Measurements from ENCODE around the gene UNC93B1.

UNC93B1 gene

GRCh38 chr11:68022531-68022930 is 18.6 kb upstream of the UNC93B1 start:
- DNase-seq (ENCODE audit: low read depth), result no peak

DNA sequence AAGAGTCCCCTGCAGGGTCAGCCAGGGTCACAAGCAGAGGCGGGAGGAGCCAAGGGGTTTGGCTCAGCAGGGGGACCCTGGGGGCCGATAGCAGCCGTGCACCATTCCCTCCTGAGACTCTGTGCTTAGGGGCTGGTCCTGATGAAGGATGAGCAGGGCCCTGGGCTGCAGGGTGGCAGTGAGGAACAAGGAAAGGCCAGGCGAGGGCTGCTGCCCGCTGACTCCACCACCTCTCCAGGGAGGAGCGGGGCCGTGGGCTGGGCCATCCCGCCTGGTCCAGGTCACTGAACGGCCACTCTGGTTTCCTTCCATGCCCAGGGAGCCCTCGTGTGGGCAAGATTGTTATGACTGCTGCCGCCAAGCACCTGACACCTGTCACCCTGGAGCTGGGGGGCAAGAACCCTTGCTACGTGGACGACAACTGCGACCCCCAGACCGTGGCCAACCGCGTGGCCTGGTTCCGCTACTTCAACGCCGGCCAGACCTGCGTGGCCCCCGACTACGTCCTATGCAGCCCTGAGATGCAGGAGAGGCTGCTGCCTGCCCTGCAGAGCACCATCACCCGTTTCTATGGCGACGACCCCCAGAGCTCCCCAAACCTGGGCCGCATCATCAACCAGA is 17.4 kb upstream of the UNC93B1 start:
- no peak for DNase-seq (ENCODE audit: low read depth)

- no peak for DNase-seq (ENCODE audit: low read depth)
Observed at GRCh38 chr11:68020575-68020974, 16.7 kb upstream of the UNC93B1 start.

DNA sequence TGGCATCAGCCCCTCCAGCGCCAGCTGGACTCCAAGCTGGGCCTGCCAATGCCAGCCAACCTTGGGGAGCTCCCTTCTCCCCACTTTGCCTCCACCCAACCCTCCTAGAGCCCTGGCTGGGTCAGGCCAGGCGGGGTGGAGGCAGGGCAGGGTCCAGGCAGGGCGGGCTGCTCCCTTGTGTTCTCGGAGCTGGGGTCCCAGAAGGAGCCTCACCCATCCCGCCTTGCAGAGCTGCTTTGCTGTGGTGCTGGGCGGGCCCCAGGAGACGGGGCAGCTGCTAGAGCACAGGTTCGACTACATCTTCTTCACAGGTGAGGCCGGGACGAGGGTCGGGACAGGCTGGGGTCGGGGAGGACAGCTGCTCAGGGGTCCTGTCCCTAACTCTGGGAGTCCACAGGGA is 15.6 kb upstream of the UNC93B1 start:
- DNase-seq (ENCODE audit: low read depth), result no peak

GRCh38 chr11:68018730-68019190 is 14.9 kb upstream of the UNC93B1 start:
- no peak for DNase-seq (ENCODE audit: low read depth)

- no peak for DNase-seq (ENCODE audit: low read depth)
Observed at GRCh38 chr11:68017980-68018729, 14.3 kb upstream of the UNC93B1 start.

DNA sequence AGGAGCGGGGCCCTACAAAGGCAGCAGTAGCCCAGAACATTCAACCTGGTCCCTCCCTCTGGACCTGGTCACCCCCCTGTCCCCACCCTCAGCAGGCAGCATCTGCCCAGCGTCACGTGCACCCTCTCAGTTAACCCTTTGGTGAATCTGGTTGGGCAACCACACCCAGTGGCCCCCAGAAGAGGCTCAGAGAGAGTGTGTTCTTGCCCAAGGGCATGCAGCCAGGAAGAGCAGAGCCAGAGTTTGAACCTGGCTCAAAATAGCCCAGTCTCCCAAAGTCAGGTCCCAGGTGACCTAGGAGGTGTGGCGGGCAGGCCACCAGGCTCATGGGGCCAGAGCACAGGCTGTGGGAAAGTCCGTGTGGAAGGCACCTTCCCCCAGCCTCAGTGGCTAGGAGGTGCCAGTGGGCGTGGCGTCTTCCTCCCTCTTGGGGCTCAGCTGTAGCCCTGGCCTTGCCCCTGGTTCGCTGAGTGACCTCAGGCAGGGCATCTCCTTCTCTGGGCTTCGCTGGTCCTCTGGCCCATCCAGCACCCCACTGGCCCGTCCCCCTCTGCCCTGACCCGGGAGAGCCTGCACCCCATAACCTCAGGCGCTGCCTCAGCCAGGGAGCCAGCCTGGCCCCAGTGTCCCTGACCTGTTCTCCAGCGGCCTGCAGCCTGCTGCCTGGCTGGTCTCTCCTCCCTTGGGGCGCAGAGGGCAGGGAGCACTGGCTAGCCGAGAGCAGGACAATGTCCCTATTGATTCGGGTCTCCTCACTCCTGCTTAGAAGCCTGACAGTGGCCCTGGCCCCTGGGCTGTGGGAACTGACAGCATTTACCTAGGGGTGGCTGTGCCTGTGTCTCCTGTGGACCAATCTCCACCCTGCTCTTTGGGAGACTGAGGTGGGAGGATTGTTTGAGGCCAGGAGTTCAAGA is 13.3 kb upstream of the UNC93B1 start:
- DNase-seq (ENCODE audit: low read depth), result no peak

- no peak for DNase-seq (ENCODE audit: low read depth)
Observed at GRCh38 chr11:68016161-68016903, 12.4 kb upstream of the UNC93B1 start.

DNA sequence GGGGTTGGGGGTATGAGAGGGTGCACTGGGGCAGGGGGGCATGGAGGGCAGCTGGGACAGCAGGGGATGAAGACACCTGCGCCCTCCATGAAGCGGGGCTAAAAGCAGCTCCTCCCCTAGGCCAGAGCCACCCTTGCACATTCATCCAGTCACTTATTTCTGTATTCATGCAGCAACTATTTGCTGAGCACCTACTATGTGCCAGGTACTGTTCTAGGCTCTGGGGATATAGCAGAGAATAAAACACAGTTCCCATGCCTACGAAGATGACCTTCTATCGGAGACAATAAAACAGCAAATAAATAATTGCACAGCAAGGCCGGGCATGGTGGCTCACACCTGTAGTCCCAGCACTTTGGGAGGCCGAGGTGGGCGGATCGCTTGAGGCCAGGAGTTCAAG is 11.6 kb upstream of the UNC93B1 start:
- no peak for DNase-seq (ENCODE audit: low read depth)

DNA sequence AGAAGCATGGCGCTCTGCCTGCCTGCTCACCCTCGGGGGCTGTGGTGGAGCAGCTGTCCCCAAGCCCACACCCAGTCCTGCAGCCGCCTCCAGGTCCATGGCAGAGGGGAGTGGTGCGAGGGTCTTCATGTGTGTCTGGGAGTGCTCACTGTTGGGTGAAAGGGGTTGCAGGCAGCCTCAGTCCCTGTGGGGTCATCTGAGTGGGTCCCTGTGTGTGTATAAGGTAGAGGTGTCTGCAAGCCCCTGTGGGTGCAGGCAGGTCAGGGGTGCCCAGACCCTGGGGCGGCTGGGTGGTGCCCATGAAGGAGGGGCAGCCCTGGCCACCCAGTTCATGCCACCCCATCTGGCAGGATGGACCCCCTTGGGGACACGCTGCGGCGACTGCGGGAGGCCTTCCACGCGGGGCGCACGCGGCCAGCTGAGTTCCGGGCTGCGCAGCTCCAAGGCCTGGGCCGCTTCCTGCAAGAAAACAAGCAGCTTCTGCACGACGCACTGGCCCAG is 11.1 kb upstream of the UNC93B1 start:
- no peak for DNase-seq (ENCODE audit: low read depth)

GRCh38 chr11:68014157-68014946 is 10.5 kb upstream of the UNC93B1 start:
- no peak for DNase-seq (ENCODE audit: low read depth)

DNA sequence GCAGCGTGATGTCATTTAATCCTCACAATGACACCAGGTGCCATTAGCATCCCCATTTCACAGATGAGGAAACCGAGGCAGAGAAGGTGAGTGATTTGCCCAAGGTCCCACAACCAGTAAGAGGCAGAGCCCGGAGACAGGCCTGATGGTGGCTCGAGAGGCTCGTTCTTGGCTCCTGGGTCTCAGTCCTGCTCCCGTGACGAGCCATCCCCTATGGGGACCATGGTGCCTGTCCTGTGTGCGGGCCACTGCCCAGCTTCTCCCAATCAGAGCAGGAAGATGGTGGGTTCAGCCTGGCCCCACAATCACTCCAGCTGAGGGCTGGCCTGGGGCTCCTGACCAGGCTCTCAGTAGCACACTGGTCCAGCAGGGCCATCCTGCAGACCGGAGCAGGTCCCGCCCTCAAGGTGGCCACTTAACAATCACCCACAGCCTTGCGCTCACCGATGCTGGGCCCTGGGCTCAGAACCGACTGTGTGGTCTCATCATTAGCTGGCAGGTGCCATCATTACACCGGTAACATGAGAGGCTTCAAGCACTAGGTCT is 9.8 kb upstream of the UNC93B1 start:
- no peak for DNase-seq (ENCODE audit: low read depth)

GRCh38 chr11:68012843-68013610 is 9.1 kb upstream of the UNC93B1 start:
- no peak for DNase-seq (ENCODE audit: low read depth)

- no peak for DNase-seq (ENCODE audit: low read depth)
Observed at GRCh38 chr11:68012044-68012842, 8.3 kb upstream of the UNC93B1 start.

- no peak for DNase-seq (ENCODE audit: low read depth)
Observed at GRCh38 chr11:68011051-68011943, 7.4 kb upstream of the UNC93B1 start.

DNA sequence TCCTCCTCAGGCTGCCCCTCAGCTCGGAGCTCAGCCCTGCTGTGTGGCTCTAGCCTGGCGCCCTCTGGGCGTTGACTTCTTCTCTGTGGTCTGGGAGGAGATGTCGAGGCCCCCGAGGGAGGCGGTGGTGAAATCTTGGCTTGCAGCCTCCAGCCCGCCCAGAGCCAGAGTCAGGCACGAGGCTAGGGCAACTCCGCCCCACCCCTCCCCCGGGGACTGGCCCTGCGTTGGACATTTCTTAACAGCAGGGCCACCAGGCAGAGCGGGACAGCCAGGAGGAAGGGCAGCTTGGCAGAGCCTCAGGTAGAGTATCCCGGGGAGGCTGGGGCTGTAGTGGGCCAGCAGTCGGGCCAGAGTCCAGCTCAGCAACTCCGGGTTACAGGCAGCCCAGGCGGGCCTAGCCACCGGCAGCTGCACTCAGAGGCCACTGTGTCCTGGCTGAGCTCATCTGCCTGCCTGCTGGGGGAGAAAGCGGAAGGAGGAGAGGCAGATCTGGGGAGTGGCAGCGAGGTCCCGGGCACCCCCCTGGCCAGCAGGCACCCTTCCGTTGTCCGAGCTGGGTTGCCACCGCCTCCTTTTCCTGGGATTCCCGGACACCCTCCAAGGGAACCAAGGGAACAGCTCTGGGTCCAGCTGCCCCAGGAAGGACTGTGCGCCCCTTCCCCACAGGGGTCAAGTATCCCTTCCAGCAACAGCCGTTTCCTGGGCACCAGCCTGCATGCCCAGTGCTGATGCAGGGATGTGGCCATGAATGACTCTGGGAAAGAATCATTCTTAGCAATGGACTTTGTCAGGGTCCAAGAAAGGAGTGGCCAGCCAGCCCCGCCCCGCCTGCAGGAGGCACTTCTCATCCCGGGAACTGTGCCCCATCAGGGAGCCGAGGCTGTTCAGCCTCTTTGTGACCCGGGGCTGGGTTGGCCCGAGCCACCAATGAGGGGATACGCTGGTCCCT is 6.5 kb upstream of the UNC93B1 start, which contains the start of gene ALDH3B1:
Gene ALDH3B1 (plus strand): TSS at position 238 of the 952 bp plus-strand sequence. CDS start 4,971 bp downstream, outside the sequence.
- no peak for DNase-seq (ENCODE audit: low read depth)
